GM19239 (cell line): ENCODE data around the gene MED12L.

Experiments used
- DNase-seq: peaks from one replicate; pipeline ENCODE4 v3.0.0; 2011; ENCODE audit warnings: low spot score; ENCODE audit not compliant: insufficient read length
- FAIRE-seq: peaks from 2 replicates; lab custom pipeline; 2011; peaks lifted over from hg19 to GRCh38; lab: Jason Lieb, UNC

The MED12L gene

GRCh38 chr3:151467069-151467468 lies 381.6 kb downstream of the MED12L start:
- DNase-seq (no peak), FAIRE-seq (no peak)

- FAIRE-seq, result peak; percentile 73
These were observed 382.9 kb downstream of the MED12L start for GRCh38 chr3:151468284-151468917.

GRCh38 chr3:151476344-151477018 lies 391.0 kb downstream of the MED12L start:
- DNase-seq, result no peak
- FAIRE-seq, result no peak

More at GRCh38 chr3:151468284-151468917, 382.9 kb downstream of the MED12L start:
- DNase-seq, result peak; percentile 18

- FAIRE-seq (no peak), DNase-seq (no peak)
These were observed 392.3 kb downstream of the MED12L start for GRCh38 chr3:151477591-151478334.

GRCh38 chr3:151478335-151478697 lies 392.9 kb downstream of the MED12L start:
- DNase-seq (no peak), FAIRE-seq (no peak)

GRCh38 chr3:151479452-151479851 lies 394.0 kb downstream of the MED12L start:
- DNase-seq (no peak), FAIRE-seq (no peak)

GRCh38 chr3:151480492-151480891 lies 395.0 kb downstream of the MED12L start:
- DNase-seq, result no peak
- no peak for FAIRE-seq

- DNase-seq (no peak), FAIRE-seq (no peak)
These were observed 398.0 kb downstream of the MED12L start for GRCh38 chr3:151483488-151483887.

GRCh38 chr3:151483961-151484520 lies 398.6 kb downstream of the MED12L start:
- DNase-seq, result no peak
- no peak for FAIRE-seq
